Fibroblast of upper back skin (primary cell): ENCODE data around the gene CKAP5.

Experiments used
- DNase-seq: peaks from one replicate; pipeline ENCODE4 v3.0.0-alpha.2; 2013

The CKAP5 gene

GRCh38 chr11:46696212-46696558 is 149.9 kb downstream of the CKAP5 start:
- DNase-seq = no peak

DNA sequence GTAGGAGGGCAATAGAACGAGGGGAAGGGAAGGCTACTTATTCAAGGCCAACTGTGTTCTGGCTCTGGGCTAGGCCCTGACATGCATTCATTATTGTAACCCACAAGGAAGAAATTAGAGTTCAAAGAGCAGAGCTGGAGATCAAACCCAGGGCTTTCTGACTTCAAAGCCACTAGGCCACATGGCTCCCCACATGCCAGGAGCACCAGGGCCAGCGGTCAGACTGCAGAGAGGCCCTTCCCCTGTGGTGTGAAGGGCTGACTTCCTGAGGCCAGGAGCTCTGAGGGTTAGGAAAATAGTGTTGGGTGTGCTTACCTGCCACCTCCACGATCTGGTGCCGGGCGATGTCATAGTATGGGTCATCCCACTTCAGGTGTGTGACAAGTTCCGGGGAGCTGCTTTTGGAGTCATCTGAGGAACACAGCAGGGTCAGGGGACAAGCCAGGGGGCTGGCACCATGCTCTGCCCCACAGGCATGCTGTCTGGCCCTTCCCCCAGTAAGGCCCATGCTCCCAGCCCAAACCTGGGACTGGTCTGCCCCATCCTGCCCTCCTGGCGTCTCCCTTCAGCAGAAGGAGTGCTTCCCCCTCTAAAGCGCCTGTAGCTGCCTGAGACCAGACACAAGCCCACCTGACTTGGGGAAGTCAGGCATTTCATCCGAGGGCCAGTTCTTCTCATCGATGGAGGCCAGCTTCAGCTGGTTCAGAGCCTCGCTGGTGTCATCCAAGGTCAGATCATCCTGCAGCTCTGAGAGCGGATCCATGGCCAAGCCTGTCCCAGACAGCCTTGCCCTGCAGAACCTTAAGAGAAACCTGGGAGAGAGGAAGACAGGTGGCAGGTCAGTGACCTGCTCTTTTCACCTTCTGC is 150.5 kb downstream of the CKAP5 start:
- DNase-seq = no peak

- DNase-seq = no peak
Measured at GRCh38 chr11:46694607-46695006, 151.5 kb downstream of the CKAP5 start.

- no peak for DNase-seq
Measured at GRCh38 chr11:46694072-46694471, 152.0 kb downstream of the CKAP5 start.

DNA sequence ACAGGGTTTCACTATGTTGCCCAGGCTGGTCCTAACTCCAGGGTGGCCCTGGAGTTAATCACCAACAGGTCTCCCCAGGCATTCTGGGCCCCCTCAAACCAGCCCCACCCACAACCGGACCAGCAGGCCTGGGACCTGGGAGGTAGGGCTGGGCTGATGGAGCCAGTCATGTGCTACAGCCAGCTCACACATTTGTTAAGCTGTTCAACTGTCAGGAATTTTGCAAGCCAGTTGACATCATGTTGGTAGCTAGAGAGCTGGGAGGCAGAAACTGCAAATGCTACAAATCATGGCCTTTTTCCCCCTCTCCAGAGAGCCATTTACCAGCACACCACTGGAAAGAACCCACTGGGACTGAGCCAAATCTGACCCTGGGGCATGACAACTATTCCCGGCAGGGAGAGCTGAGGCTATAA is 152.5 kb downstream of the CKAP5 start:
- DNase-seq = peak; percentile 57
